HepG2 (cell line): Measurements from ENCODE around the gene CTDNEP1. TPM values are rescaled to one million over a fixed set of nuclear protein-coding genes. Genes with fewer than 3 reads are reported as not detected.

Experiments used
- ATF6 ChIP-seq: sonication (generic); formaldehyde crosslinking; conservative IDR thresholded peaks from 2 replicates; pipeline ENCODE4 v1.4.0; 2020; ENCODE audit warnings: missing genetic modification reagents
- CBX5 ChIP-seq: sonication (generic); formaldehyde crosslinking; IDR thresholded peaks from 2 replicates; pipeline ENCODE4 v1.4.0; 2020; ENCODE audit warnings: missing genetic modification reagents, borderline replicate concordance
- CHD2 ChIP-seq: IDR thresholded peaks from 2 replicates; pipeline ENCODE4 v1.6.1; 2011; ENCODE audit warnings: low read depth, low read length, improper control_type of control experiment
- FOXK1 ChIP-seq: sonication (generic); formaldehyde crosslinking; IDR thresholded peaks from 2 replicates; pipeline ENCODE4 v1.4.0; 2020; ENCODE audit warnings: low read depth, missing genetic modification reagents, borderline replicate concordance
- HNRNPUL1 ChIP-seq: fragments of 200-400 bp; formaldehyde crosslinking; IDR thresholded peaks from 2 replicates; pipeline ENCODE4 v1.6.1; 2017; ENCODE audit warnings: low read depth, mild to moderate bottlenecking, low read length, moderate library complexity
- HOXA3 ChIP-seq: sonication (generic); formaldehyde crosslinking; IDR thresholded peaks from 2 replicates; pipeline ENCODE4 v1.5.0; 2020; ENCODE audit warnings: missing genetic modification reagents
- JUNB ChIP-seq: sonication (generic); formaldehyde crosslinking; IDR thresholded peaks from 2 replicates; pipeline ENCODE4 v1.8.0; 2022; ENCODE audit warnings: missing genetic modification reagents, mild to moderate bottlenecking, borderline replicate concordance
- KLF15 ChIP-seq: sonication (generic); formaldehyde crosslinking; IDR thresholded peaks from 2 replicates; pipeline ENCODE4 v1.8.1; 2023; ENCODE audit warnings: borderline replicate concordance, mild to moderate bottlenecking, inconsistent platforms, missing genetic modification reagents, mixed read lengths
- NFIC ChIP-seq: IDR thresholded peaks from 2 replicates; pipeline ENCODE4 v1.6.1; 2012; ENCODE audit warnings: mild to moderate bottlenecking, low read length, inconsistent platforms
- NFYB ChIP-seq: sonication (generic); formaldehyde crosslinking; IDR thresholded peaks from 2 replicates; pipeline ENCODE4 v1.4.0; 2020; ENCODE audit warnings: missing genetic modification reagents
- POLR2AphosphoS5 ChIP-seq: IDR thresholded peaks from 2 replicates; pipeline ENCODE4 v1.6.1; 2012; ENCODE audit warnings: low read depth, low read length
- ZBED4 ChIP-seq: sonication (generic); formaldehyde crosslinking; IDR thresholded peaks from 2 replicates; pipeline ENCODE4 v1.4.0; 2020; ENCODE audit warnings: missing genetic modification reagents, borderline replicate concordance
- ZFY ChIP-seq: sonication (generic); formaldehyde crosslinking; IDR thresholded peaks from 2 replicates; pipeline ENCODE4 v1.4.0; 2020; ENCODE audit warnings: missing genetic modification reagents
- ZNF556 ChIP-seq: sonication (generic); formaldehyde crosslinking; IDR thresholded peaks from 2 replicates; pipeline ENCODE4 v1.4.0; 2020; ENCODE audit warnings: mild to moderate bottlenecking, missing genetic modification reagents, borderline replicate concordance
- polyA plus RNA-seq, 8 experiments: library from polyadenylated mRNA; depleted of rRNA in 3 of 8; stranded (reverse) in 7 of 8; unstranded in 1 of 8; fragments of >200 nt; fragmentation: Illumina TruSeq in 4 of 8; extraction: Trizol in 4 of 8; gene quantifications; 2 replicates each; pipeline versions ENCODE4 v1.2.1 to v1.2.3, GENCODE V29; 2011 to 2016; ENCODE audit warnings: low read depth in 4 of 8, missing spikeins in 1 of 8, mixed read lengths in 1 of 8; ENCODE audit not compliant: insufficient read depth in 1 of 8
- total RNA-seq, 5 experiments: library from RNA; depleted of rRNA; stranded (reverse); fragments of >200 nt; fragmentation: Illumina TruSeq; extraction: Trizol; gene quantifications; 2 replicates each; pipeline ENCODE4 v1.2.3, GENCODE V29; 2016; ENCODE audit warnings: low read depth in 1 of 5
- TF ChIP-seq, protein P1 (sequence below): sonication (generic); formaldehyde crosslinking; IDR thresholded peaks from 2 replicates; pipeline ENCODE4 v1.5.1; 2020; ENCODE audit warnings: missing genetic modification reagents, mild to moderate bottlenecking, borderline replicate concordance
- TF ChIP-seq, protein P2 (sequence below): sonication (generic); formaldehyde crosslinking; IDR thresholded peaks from 2 replicates; pipeline ENCODE4 v1.5.1; 2020; ENCODE audit warnings: mild to moderate bottlenecking, moderate library complexity, missing genetic modification reagents
- TF ChIP-seq, protein P3 (sequence below): sonication (generic); formaldehyde crosslinking; IDR thresholded peaks from 2 replicates; pipeline ENCODE4 v1.8.1; 2023; ENCODE audit warnings: mild to moderate bottlenecking, inconsistent platforms, moderate library complexity, missing genetic modification reagents, borderline replicate concordance

Gene CTDNEP1
- total and polyA plus RNA-seq, 2 of the 13 experiments (the other 11 are each of a cell fraction or from before 2014, with no cell fraction given), result 19.8 to 118 TPM

DNA sequence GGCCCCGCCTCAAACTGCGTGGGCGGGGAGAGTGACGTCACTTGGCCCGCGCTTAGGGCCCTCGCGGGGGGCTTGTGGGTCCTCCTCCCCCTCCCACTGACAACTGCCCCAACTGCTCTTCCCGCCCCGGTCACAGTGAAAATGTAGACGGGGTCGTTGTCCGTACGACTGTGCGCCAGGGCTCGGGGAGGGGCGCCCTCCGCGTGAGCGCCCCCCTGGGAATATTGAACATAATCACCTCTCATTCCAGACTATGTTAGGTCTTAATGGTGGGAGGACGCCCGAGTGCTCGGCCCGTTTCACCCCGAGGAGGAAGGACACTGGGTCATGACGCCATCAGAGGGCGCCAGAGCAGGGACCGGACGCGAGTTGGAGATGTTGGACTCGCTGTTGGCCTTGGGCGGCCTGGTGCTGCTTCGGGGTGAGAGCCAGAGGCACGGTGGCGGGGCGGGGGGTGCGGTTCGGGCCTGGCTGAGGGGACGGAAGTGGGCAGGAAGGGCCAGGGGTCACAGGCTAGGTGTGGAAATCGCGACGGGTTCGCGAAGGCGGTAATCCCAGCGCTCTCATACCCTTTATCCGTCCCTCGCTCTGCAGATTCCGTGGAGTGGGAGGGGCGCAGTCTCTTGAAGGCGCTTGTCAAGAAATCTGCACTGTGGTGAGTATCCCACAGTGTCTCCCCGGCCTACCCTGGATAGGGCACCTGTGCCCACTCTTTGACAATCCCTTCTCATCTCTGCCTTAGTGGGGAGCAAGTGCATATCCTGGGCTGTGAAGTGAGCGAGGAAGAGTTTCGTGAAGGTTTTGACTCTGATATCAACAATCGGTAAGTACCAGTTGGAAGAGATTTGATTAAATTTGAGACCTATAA, 876 bp upstream of the CTDNEP1 start, which contains the start of gene ELP5 (continued):
- TF ChIP-seq HNRNPUL1 (no peak), CHD2 (0 out of 2 replicates have a peak, but pooled peaks have one; percentile 11), JUNB (no peak), ZBED4 (CRISPR knock-in tag) (peak; percentile 95), POLR2AphosphoS5 (peak; percentile 79), ATF6 (CRISPR knock-in tag) (no peak), NFIC (no peak), KLF15 (CRISPR knock-in tag) (0 out of 2 replicates have a peak, but pooled peaks have one; percentile 62), HOXA3 (CRISPR knock-in tag) (peak; percentile 92), ZNF556 (CRISPR knock-in tag) (peak; percentile 84; the same call in 1 of the 2 replicates), ZFY (CRISPR knock-in tag) (peak; percentile 85), CBX5 (CRISPR knock-in tag) (peak; percentile 82; the same call in 1 of the 2 replicates), NFYB (CRISPR knock-in tag) (peak; percentile 35; the same call in 1 of the 2 replicates), FOXK1 (CRISPR knock-in tag) (0 out of 2 replicates have a peak, but pooled peaks have one; percentile 1)
- TF ChIP-seq, protein P1, sequence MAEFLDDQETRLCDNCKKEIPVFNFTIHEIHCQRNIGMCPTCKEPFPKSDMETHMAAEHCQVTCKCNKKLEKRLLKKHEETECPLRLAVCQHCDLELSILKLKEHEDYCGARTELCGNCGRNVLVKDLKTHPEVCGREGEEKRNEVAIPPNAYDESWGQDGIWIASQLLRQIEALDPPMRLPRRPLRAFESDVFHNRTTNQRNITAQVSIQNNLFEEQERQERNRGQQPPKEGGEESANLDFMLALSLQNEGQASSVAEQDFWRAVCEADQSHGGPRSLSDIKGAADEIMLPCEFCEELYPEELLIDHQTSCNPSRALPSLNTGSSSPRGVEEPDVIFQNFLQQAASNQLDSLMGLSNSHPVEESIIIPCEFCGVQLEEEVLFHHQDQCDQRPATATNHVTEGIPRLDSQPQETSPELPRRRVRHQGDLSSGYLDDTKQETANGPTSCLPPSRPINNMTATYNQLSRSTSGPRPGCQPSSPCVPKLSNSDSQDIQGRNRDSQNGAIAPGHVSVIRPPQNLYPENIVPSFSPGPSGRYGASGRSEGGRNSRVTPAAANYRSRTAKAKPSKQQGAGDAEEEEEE (CRISPR knock-in tag), result no peak
- TF ChIP-seq, protein P2, sequence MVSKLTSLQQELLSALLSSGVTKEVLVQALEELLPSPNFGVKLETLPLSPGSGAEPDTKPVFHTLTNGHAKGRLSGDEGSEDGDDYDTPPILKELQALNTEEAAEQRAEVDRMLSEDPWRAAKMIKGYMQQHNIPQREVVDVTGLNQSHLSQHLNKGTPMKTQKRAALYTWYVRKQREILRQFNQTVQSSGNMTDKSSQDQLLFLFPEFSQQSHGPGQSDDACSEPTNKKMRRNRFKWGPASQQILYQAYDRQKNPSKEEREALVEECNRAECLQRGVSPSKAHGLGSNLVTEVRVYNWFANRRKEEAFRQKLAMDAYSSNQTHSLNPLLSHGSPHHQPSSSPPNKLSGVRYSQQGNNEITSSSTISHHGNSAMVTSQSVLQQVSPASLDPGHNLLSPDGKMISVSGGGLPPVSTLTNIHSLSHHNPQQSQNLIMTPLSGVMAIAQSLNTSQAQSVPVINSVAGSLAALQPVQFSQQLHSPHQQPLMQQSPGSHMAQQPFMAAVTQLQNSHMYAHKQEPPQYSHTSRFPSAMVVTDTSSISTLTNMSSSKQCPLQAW (CRISPR knock-in tag), result peak; percentile 93
- TF ChIP-seq, protein P3, sequence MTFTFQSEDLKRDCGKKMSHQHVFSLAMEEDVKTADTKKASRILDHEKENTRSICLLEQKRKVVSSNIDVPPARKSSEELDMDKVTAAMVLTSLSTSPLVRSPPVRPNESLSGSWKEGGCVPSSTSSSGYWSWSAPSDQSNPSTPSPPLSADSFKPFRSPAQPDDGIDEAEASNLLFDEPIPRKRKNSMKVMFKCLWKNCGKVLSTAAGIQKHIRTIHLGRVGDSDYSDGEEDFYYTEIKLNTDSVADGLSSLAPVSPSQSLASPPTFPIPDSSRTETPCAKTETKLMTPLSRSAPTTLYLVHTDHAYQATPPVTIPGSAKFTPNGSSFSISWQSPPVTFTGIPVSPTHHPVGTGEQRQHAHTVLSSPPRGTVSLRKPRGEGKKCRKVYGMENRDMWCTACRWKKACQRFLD (CRISPR knock-in tag), result no peak; the same call in 1 of the 2 replicates
